H1 (cell line): Measurements from ENCODE around the gene IRF8. TPM values are rescaled to one million over a fixed set of nuclear protein-coding genes. Genes with fewer than 3 reads are reported as not detected.

Source experiments
- CHD7 ChIP-seq: fragments of 300-600 bp; sonication (generic); IDR thresholded peaks from 2 replicates; pipeline ENCODE4 v1.7.1; 2012; ENCODE audit warnings: low read length, moderate library complexity, mild to moderate bottlenecking, inconsistent platforms; ENCODE audit not compliant: insufficient replicate concordance
- HDAC6 ChIP-seq: IDR thresholded peaks from one replicate; pipeline ENCODE4 v1.7.1; 2012; ENCODE audit warnings: low read depth, mild to moderate bottlenecking, inconsistent platforms, low read length, moderate library complexity
- polyA plus RNA-seq, 7 experiments: library from polyadenylated mRNA; depleted of rRNA in 3 of 7; stranded (reverse) in 5 of 7; unstranded in 2 of 7; fragments of >200 nt in 5 of 7; fragments of 200-250 nt in 2 of 7; gene quantifications; 1 replicate in 5 of 7; 2 replicates in 1 of 7; 4 replicates in 1 of 7; pipeline versions ENCODE4 v1.2.1 to v1.2.3, GENCODE V29; 2011 to 2013; ENCODE audit warnings: missing spikeins in 2 of 7, mixed read lengths in 2 of 7
- total RNA-seq: library from RNA; stranded (reverse); fragmentation: NEBNext Ultra II Directional; extraction: Animal tissue kit (Norgen Biotek cat#: 25700); gene quantifications from 2 replicates; pipeline ENCODE4 v1.2.1, GENCODE V29; 2021

Gene IRF8
- total and polyA plus RNA-seq, 2 of the 8 experiments (the other 6 are each of a cell fraction or from before 2014, with no cell fraction given): 0.35 to 2.0 TPM

- TF ChIP-seq CHD7 (no peak), HDAC6 (no peak)
Measured at GRCh38 chr16:85892760-85893159, 6.2 kb upstream of the IRF8 start (continued).
